ENCODE data around the gene MAP1S. TPM values are rescaled to one million over a fixed set of nuclear protein-coding genes. Genes with fewer than 3 reads are reported as not detected.
A peak's percentile ranks its signal among the peaks of the same experiment; 100 is the strongest.

The MAP1S gene
- polyA plus RNA-seq, 1 donor from 2014 or later, result 5.8 TPM

- Histone ChIP-seq H3K36me3 (ENCODE audit: insufficient read depth, low read length) (no peaks in the 10 kb centered on the region), H4K20me1 (ENCODE audit: insufficient read depth) (no peaks in the 10 kb centered on the region), H3K9me2 (ENCODE audit: insufficient read depth, low read length) (no peaks in the 10 kb centered on the region), H3K79me2 (replicated peaks; ENCODE audit: insufficient read depth, low read length) (no peaks in the 10 kb centered on the region), H3K4me3 (ENCODE audit: low read length) (peak overlapping the region; percentile 99), H3K9ac (ENCODE audit: low read length) (peak overlapping the region; percentile 89), H3F3A (ENCODE audit: insufficient read depth, low read length, poor library complexity, severe bottlenecking) (no peaks in the 10 kb centered on the region), H3K9me3 (ENCODE audit: low read length) (no peaks in the 10 kb centered on the region), H3K27ac (ENCODE audit: low read length) (no peak overlapping the region), H3K27me3 (ENCODE audit: insufficient read depth, low read depth, low read length) (peaks cover 7% of the 10 kb centered on the region), H2AFZ (ENCODE audit: low read depth, low read length) (no peak overlapping the region), H3K4me2 (ENCODE audit: low read length) (peak overlapping the region; percentile 30)
- no peak for TF ChIP-seq EZH2 (IDR thresholded peaks at IDR 0.05; ENCODE audit: borderline replicate concordance, insufficient read depth, low read length, poor library complexity, severe bottlenecking)
- no peak for TF ChIP-seq TAF1 (IDR thresholded peaks at IDR 0.05; ENCODE audit: low read depth)
- no peak for TF ChIP-seq CTCF (IDR thresholded peaks at IDR 0.05; ENCODE audit: poor library complexity, severe bottlenecking)
- no peak for TF ChIP-seq MXI1 (conservative IDR thresholded peaks at IDR 0.05; ENCODE audit: poor library complexity, severe bottlenecking)
- no peak for TF ChIP-seq POLR2AphosphoS5 (IDR thresholded peaks at IDR 0.05)
- no peak for TF ChIP-seq EP300 (conservative IDR thresholded peaks at IDR 0.05; ENCODE audit: poor library complexity, severe bottlenecking)
- no peak for TF ChIP-seq REST (IDR thresholded peaks at IDR 0.05; ENCODE audit: borderline replicate concordance)
- TF ChIP-seq SMC3 (conservative IDR thresholded peaks at IDR 0.05; ENCODE audit: poor library complexity), result no peak
- no peak for TF ChIP-seq RAD21 (conservative IDR thresholded peaks at IDR 0.05)
Observed at GRCh38 chr19:17686023-17686521, 33.2 kb upstream of the MAP1S start.

- no peak overlapping the region for H3K27ac ChIP-seq (ENCODE audit: low read length)
- H3K9ac ChIP-seq (ENCODE audit: low read length), result peak overlapping the region; percentile 89
- H3K9me2 ChIP-seq (ENCODE audit: insufficient read depth, low read length), result no peaks in the 10 kb centered on the region
- peaks cover 3% of the 10 kb centered on the region for H3K27me3 ChIP-seq (ENCODE audit: insufficient read depth, low read depth, low read length)
- no peak overlapping the region for H2AFZ ChIP-seq (ENCODE audit: low read depth, low read length)
- no peak for TF ChIP-seq CTCF (IDR thresholded peaks at IDR 0.05; ENCODE audit: poor library complexity, severe bottlenecking)
- TF ChIP-seq SMC3 (conservative IDR thresholded peaks at IDR 0.05; ENCODE audit: poor library complexity), result no peak
- TF ChIP-seq MXI1 (conservative IDR thresholded peaks at IDR 0.05; ENCODE audit: poor library complexity, severe bottlenecking), result no peak
- TF ChIP-seq EP300 (conservative IDR thresholded peaks at IDR 0.05; ENCODE audit: poor library complexity, severe bottlenecking), result no peak
- no peak for TF ChIP-seq TAF1 (IDR thresholded peaks at IDR 0.05; ENCODE audit: low read depth)
- no peak for TF ChIP-seq RAD21 (conservative IDR thresholded peaks at IDR 0.05)
- TF ChIP-seq POLR2AphosphoS5 (IDR thresholded peaks at IDR 0.05), result no peak
- TF ChIP-seq EZH2 (IDR thresholded peaks at IDR 0.05; ENCODE audit: borderline replicate concordance, insufficient read depth, low read length, poor library complexity, severe bottlenecking), result no peak
- TF ChIP-seq REST (IDR thresholded peaks at IDR 0.05; ENCODE audit: borderline replicate concordance), result no peak
- peak overlapping the region; percentile 99 for H3K4me3 ChIP-seq (ENCODE audit: low read length)
- H3K4me2 ChIP-seq (ENCODE audit: low read length), result peak overlapping the region; percentile 76
- H3K9me3 ChIP-seq (ENCODE audit: low read length), result no peaks in the 10 kb centered on the region
- H4K20me1 ChIP-seq (ENCODE audit: insufficient read depth), result no peaks in the 10 kb centered on the region
- H3K79me2 ChIP-seq (replicated peaks; ENCODE audit: insufficient read depth, low read length), result no peaks in the 10 kb centered on the region
- no peaks in the 10 kb centered on the region for H3F3A ChIP-seq (ENCODE audit: insufficient read depth, low read length, poor library complexity, severe bottlenecking)
- no peaks in the 10 kb centered on the region for H3K36me3 ChIP-seq (ENCODE audit: insufficient read depth, low read length)
Observed at GRCh38 chr19:17686592-17687024, 32.7 kb upstream of the MAP1S start.
